Activated CD4-positive, alpha-beta T cell treated with anti-CD3 and anti-CD28 coated beads for 48 hours (primary cell): ENCODE results near the gene SLC4A2.

Source experiments
- DNase-seq: peaks from one replicate; pipeline ENCODE4 v3.0.0-alpha.2; 2020

Gene SLC4A2

GRCh38 chr7:151065516-151065915 lies 6.1 kb downstream of the SLC4A2 start:
- no peak for DNase-seq

- DNase-seq, result no peak
These were observed 7.0 kb downstream of the SLC4A2 start for GRCh38 chr7:151066273-151066974.

DNA sequence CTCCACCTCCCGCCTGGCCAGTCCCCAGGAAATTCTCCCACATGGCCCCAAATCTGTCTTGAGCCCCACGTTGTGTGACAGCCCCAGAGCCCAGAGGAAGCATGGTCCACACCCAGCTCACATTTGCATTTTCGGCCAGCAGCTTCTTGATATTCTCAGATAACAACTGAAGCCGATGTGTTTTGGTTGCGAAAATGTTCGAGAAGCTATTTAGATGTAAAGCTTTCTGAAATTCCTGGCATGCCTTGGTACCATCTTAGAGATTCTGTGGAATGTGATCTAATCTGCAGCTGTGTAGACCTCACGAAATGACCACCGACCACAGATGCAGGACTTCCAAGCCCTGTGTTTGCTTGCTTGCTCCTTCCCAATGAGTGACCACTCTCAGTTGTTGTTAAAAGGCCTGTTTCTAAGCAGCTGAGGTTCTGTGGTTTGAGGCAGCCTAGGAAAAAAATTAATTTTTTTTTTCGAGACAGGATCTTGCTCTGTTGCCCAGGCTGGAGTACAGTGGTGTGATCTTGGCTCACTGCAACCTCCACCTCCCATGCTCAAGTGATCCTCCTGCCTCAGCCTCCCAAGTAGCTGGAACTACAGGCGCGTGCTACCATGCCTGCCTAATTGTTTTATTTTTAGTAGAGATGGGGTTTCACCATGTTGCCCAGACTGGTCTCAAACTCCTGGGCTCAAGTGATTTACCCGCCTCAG lies 8.8 kb downstream of the SLC4A2 start:
- DNase-seq, result no peak

GRCh38 chr7:151069841-151070573 lies 10.6 kb downstream of the SLC4A2 start:
- no peak for DNase-seq

GRCh38 chr7:151070574-151070960 lies 11.2 kb downstream of the SLC4A2 start:
- DNase-seq, result no peak

GRCh38 chr7:151071032-151071866 lies 11.9 kb downstream of the SLC4A2 start:
- no peak for DNase-seq

- DNase-seq, result no peak
These were observed 14.6 kb downstream of the SLC4A2 start for GRCh38 chr7:151073990-151074389.

DNA sequence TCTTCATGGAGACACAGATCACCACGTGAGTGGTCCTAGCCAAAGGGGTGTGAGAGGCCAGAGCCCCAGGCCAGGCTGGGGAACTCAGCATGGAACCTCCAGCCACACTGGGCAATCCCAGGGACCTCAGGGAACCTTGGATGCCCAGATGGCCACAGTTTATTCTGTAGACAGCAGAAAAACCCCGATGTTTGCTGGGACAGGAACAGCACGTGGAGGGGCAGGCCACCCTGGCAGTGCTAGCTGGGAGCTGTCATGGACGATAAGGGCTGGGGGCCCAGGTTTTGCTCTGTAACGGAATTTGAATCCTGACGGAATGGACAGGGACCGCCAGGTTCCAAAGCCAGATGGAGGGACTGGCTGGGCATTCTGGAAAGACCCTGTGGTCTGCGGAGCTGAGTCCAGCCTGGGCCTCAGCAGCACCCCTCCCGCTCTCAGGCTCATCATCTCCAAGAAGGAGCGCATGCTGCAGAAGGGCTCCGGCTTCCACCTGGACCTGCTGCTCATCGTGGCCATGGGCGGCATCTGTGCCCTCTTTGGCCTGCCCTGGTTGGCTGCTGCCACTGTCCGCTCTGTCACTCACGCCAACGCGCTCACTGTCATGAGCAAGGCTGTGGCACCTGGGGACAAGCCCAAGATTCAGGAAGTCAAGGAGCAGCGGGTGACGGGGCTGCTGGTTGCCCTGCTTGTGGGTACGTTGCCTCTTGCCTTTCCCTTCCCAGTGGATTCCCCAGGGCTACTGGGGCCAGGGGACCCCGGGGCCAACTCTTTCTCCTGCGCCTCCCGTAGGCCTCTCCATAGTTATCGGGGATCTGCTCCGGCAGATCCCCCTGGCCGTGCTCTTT lies 15.7 kb downstream of the SLC4A2 start:
- DNase-seq, result no peak

GRCh38 chr7:151075662-151075971 lies 16.2 kb downstream of the SLC4A2 start:
- DNase-seq, result no peak

- no peak for DNase-seq
These were observed 16.6 kb downstream of the SLC4A2 start for GRCh38 chr7:151075978-151076426.

DNA sequence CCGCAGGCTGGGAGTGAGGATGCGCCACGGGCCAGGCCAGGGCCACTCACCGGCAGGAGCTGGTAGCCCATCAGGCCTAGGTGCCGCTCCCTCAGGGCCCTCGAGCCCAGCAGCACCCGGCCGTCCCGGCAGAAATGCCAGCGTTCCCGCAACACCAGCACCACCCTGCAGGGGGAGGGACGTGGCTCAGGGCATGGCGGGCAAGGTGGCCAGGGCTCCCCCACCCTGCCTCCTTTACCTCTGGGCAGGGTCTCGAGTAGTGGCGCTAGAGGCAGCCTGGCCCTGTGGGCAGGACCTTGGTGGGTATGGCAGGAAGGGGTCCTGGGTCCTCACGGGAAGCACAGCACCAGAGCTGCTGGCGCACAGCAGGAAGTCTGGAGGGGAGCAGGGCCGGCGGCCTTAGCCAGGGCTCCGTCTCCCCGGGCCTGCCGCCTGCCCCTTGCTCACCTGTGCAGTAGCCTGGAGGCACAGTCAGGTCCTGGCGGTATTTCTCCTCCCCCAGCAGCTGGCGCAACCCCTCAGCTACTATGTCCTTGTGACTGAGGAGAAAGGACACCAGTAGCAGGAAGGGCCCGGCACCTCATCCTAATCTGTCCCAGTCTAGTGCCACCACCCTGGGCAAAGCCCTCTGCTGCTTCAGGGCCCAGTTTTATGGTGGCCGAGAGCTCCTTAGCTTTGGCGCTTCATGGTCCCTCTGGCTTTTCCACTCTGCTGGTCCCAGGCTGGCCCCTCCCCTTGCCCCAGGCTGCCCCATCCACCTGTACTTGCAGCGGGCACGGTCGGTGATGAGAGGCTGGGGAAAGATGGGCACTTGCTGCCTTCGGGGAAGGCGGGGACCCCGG lies 17.7 kb downstream of the SLC4A2 start:
- peak; percentile 52 for DNase-seq

DNA sequence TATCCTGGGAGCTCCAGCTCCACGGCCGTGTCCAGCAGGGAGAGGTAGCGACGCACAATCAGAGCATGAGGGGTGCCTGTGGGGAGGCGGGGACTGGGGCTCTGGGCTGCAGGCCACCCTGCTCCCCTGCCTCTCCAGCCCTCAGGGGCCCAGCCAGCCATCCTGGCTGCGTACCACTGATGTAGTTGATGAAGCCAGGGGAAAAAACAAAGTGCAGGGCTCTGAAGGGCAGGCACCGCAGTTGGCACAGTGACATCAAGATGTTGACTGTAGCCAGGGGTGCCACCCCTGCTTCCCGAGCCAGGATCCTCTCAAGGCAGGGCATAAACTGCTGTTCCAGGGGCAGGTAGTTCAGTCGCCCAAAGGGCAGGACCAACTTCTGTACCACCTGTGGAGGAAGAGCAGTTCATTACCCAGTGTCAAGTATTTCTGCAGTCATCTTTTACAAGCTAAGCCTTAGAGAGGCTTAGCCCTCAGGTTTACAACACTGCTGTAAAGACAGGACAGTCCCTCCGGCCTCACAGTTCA lies 18.4 kb downstream of the SLC4A2 start:
- no peak for DNase-seq

- no peak for DNase-seq
These were observed 19.0 kb downstream of the SLC4A2 start for GRCh38 chr7:151078233-151079040.

DNA sequence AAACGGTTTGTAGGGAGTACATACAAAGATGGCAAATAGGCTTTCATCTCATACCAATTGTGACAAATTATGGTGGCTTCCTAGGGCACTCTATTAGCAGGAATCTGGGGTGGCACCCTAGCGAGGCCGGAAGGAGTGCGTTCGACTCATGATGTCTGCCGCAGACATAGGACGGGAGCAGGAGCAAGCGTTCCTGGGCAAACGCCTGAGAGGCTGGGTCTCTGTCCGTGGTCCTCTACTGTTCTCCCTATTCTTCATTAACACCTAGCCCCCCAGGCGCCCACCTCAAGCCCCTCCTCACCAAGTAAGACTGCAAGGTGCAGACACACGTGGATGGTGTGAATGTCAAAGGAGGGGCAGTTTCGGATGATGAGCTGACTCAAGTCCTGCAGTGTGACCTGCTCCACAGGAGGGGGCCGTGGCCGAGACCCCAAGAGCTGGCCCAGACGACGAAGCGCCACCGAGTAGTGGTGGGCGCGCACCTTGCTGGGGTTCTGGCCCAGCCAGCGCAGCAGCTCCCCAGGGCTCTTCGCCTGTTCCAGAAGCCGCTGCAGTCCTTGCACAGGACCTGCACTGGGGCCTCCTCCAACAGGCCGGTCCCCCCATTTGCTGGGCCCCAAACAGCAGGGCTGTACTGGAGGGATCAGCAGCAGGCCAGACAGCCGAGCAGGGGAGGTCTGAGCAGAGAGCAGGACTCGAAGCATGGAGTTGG lies 20.0 kb downstream of the SLC4A2 start:
- no peak for DNase-seq

DNA sequence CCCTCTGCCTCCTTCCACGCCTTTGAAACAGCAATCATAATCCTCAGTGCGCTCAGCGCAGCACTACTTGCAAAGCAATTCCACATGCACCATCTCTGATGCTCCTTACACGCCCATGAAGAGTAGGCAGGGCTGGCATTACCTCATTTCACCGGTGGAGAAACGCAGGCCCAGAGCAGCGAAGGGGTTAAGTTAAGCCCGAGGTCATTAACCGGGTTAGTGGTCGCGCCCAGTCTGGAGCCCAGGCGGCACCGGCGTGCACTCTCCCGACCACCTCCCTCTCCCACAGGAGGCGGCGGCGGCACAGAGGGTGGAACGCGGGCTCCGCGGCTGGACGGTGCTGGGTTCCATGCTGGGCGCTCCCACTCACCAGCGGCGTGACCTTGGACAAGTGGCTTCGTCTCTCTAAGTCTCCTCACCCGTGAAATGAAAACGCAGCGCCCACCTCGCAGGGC lies 20.7 kb downstream of the SLC4A2 start:
- DNase-seq, result peak; percentile 40

DNA sequence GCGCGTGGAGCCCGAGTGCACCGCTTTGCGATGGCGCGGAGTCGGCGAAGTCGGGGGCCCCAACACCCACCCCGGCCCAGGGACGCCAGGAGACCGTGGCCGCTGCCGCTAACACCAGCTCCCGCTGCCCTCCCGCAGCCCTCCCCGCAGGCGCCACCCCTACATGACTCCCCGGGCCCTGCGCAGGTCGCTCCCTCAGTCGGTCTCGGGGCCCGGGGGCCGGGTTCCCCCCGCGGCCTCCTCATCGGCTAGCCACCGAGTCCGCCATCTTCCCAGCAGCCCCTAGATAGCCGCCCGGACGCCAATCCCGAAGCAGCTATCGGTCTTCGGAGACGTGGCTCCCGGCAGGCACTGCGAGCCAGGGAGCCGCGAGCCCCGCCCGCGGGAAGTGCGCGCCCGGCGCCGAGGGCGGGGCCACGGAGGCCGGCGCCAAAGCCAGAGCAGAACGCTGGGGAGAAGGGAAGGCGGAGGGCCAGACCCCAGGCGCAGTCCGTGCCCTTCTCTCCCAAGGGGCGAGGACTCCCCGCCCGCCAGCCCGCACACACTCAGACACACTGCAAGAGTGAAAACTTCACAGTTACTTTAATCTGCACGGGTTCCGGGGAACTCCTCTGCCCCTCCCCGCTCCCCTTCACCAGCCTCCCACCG lies 21.3 kb downstream of the SLC4A2 start, which contains the start of gene FASTK:
FASTK (minus strand) TSS at position 288 of the 648 bp plus-strand sequence; CDS start at position 245, 43 bp downstream.
- DNase-seq, result peak; percentile 92

- DNase-seq, result no peak
These were observed 22.0 kb downstream of the SLC4A2 start for GRCh38 chr7:151081170-151082101.
